GM19397 (cell line): ENCODE data around the gene SCYGR2.

Source experiments
- ATAC-seq: cut with Tn5 transposase; IDR thresholded peaks from one replicate; pipeline ENCODE4 v1.9.1; 2021; ENCODE audit warnings: mild to moderate bottlenecking, moderate library complexity; ENCODE audit not compliant: unreplicated experiment

Gene SCYGR2

GRCh38 chr2:227612546-227613271, 14.0 kb downstream of the SCYGR2 start:
- ATAC-seq = no peak

- ATAC-seq = no peak
Observed at GRCh38 chr2:227613272-227613660, 14.6 kb downstream of the SCYGR2 start.

- no peak for ATAC-seq
Observed at GRCh38 chr2:227614246-227614645, 15.6 kb downstream of the SCYGR2 start.

- no peak for ATAC-seq
Observed at GRCh38 chr2:227614740-227615139, 16.0 kb downstream of the SCYGR2 start, which contains the start of gene SCYGR3. Gene SCYGR3 (minus strand): TSS chr2:227614840. CDS start chr2:227614840, 0 bp downstream.

GRCh38 chr2:227615181-227615580, 16.5 kb downstream of the SCYGR2 start:
- ATAC-seq = no peak

GRCh38 chr2:227615906-227616305, 17.2 kb downstream of the SCYGR2 start:
- no peak for ATAC-seq

GRCh38 chr2:227616631-227617030, 17.9 kb downstream of the SCYGR2 start:
- no peak for ATAC-seq

- ATAC-seq = no peak
Observed at GRCh38 chr2:227617316-227618230, 18.9 kb downstream of the SCYGR2 start, which contains the start of gene SCYGR4. Gene SCYGR4 (plus strand): TSS chr2:227617498. CDS start chr2:227617498, 0 bp downstream.

GRCh38 chr2:227623226-227623625, 24.5 kb downstream of the SCYGR2 start:
- no peak for ATAC-seq

GRCh38 chr2:227625420-227625819, 26.7 kb downstream of the SCYGR2 start:
- no peak for ATAC-seq

- ATAC-seq = no peak
Observed at GRCh38 chr2:227626580-227627151, 28.0 kb downstream of the SCYGR2 start.

- peak; percentile 83 for ATAC-seq
Observed at GRCh38 chr2:227627769-227628168, 29.1 kb downstream of the SCYGR2 start.

- no peak for ATAC-seq
Observed at GRCh38 chr2:227629435-227629834, 30.7 kb downstream of the SCYGR2 start.

GRCh38 chr2:227630322-227630721, 31.6 kb downstream of the SCYGR2 start:
- no peak for ATAC-seq

GRCh38 chr2:227632827-227633226, 34.1 kb downstream of the SCYGR2 start:
- ATAC-seq = no peak

- no peak for ATAC-seq
Observed at GRCh38 chr2:227634201-227634600, 35.5 kb downstream of the SCYGR2 start.

- no peak for ATAC-seq
Observed at GRCh38 chr2:227642656-227643055, 44.0 kb downstream of the SCYGR2 start.

GRCh38 chr2:227643990-227644551, 45.4 kb downstream of the SCYGR2 start:
- ATAC-seq = no peak
